HUES64 (cell line): Measurements from ENCODE around the gene CXCR5.

ENCODE experiments used
- H3K27ac ChIP-seq: 2 replicates; pipeline ENCODE4 v1.7.0; 2013; ENCODE audit warnings: low read depth, low read length, inconsistent platforms
- H3K27me3 ChIP-seq: 2 replicates; pipeline ENCODE4 v1.6.1; 2013; ENCODE audit warnings: mild to moderate bottlenecking, low read length; ENCODE audit not compliant: insufficient read depth
- H3K36me3 ChIP-seq: 2 replicates; pipeline ENCODE4 v1.6.1; 2013; ENCODE audit warnings: mild to moderate bottlenecking, low read length; ENCODE audit not compliant: insufficient read depth
- H3K4me1 ChIP-seq: 2 replicates; pipeline ENCODE4 v1.6.1; 2013; ENCODE audit warnings: mild to moderate bottlenecking, low read length, moderate library complexity; ENCODE audit not compliant: insufficient read depth
- H3K4me3 ChIP-seq: 2 replicates; pipeline ENCODE4 v1.5.1; 2013; ENCODE audit warnings: mild to moderate bottlenecking, low read length, moderate library complexity
- H3K9ac ChIP-seq: 2 replicates; pipeline ENCODE4 v1.6.1; 2013; ENCODE audit warnings: mild to moderate bottlenecking, low read depth, low read length
- H3K9me3 ChIP-seq: 2 replicates; pipeline ENCODE4 v1.6.1; 2013; ENCODE audit warnings: low read depth, low read length; ENCODE audit not compliant: insufficient read depth
- WGBS: fragments of 150-250, 120-280 bp; methylation state at CpG from one replicate; pipeline ENCODE4 v1.1.7; 2013; ENCODE audit warnings: missing lambda C conversion rate; 5-methylcytosine and 5-hydroxymethylcytosine counted together

The CXCR5 gene

DNA sequence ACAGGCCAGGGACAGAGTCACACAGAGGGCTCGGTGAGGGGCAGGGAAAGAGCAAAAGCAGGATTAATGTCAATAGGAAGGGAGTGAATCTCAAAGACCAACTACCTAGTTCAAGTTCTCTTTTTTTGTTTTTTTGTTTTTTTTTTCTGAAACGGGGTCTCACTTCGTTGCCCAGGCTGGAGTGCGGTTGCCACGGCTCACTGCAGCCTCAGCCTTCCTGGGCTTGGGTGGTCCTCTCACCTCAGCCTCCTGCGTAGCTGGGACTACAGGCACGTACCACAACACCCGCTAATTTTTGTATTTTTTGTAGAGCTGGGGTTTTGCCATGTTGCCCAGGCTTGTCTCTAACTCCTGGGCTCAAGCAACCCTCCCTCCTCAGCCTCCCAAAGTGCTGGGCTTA, 51.7 kb downstream of the CXCR5 start:
- H3K27me3 ChIP-seq = peaks cover 7% of the 10 kb centered on the region
- H3K9me3 ChIP-seq = no peaks in the 10 kb centered on the region
- peaks cover 7% of the 10 kb centered on the region for H3K4me1 ChIP-seq
- WGBS = 96% methylated on average over 8 of the region's 8 CpGs
- H3K9ac ChIP-seq = no peak overlapping the region
- no peak overlapping the region for H3K4me3 ChIP-seq
- H3K27ac ChIP-seq = no peak overlapping the region
- no peaks in the 10 kb centered on the region for H3K36me3 ChIP-seq

DNA sequence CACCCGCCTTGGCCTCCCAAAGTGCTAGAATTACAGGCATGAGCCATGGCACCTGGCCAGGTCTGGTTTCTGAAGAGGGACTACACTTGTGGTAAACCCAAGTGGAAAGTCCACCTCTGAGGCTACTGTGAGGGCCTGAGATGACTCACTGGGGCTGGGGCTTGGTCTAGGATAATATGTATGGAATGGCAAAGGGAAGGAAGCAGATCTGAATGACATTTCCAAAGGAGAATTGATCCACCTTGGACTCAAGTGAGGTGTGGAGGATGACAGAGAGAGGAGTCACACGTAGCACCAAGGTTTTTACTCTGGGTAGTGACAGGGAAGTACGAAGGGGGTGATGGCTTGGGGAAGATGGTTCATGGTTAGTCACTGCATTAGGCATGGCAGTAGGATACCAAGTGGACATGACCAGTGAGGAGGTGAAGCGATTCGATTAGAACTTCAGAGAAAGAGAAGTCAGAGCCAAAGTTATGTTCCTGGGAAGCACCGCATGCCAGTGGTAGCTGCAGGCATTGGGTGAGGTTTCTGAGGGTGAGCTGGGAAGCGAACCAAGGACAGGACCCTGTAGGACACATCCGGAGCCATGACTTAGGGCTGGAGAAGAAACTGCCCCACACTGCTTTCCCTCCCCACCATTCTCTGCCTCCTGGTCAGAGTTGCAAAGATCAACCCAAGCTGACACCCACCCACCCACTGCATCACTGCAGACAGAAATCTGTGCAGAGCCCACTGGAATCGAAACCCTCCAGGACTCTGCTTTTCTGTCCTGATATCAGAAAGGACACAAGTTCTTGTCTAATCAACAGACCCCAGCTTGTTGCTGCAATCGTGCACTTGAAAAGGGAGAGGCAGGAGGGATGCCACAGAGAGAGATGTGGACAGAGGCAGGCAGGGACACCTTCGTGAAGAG, 55.1 kb downstream of the CXCR5 start:
- no peaks in the 10 kb centered on the region; the same call in 1 of the 2 replicates for H3K27me3 ChIP-seq
- H3K4me1 ChIP-seq = no peaks in the 10 kb centered on the region
- H3K4me3 ChIP-seq = no peak overlapping the region
- no peak overlapping the region for H3K27ac ChIP-seq
- 83% methylated on average over 11 of the region's 11 CpGs for WGBS
- H3K9ac ChIP-seq = no peak overlapping the region
- no peaks in the 10 kb centered on the region for H3K9me3 ChIP-seq
- H3K36me3 ChIP-seq = no peaks in the 10 kb centered on the region

DNA sequence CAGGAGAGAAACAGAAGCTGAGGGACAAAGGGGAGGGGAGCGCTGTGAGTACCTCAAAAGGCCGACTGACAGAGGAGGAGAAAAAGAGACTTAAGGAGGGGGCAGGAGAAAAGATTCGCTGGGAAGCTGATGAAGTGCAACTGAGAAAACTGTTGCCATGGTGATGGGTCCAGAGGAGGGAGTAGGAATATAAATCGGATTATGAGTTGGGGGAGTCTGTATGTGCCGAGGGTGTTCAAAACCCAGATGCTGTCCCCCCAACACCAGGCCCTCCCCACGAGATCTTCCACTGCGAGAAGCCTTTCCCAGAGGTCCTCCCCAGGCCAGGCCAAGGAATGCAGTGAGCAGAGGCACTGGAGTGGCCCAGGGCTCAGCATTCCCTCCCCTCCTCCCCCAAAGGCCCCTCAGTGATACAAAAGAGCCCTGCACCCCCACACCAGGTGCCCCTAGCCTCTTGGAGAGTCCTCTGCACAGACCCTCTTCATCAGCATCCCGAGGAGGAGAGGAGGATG, 55.8 kb downstream of the CXCR5 start:
- H3K27me3 ChIP-seq = no peaks in the 10 kb centered on the region; the same call in 1 of the 2 replicates
- 66% methylated on average over 8 of the region's 8 CpGs for WGBS
- H3K9ac ChIP-seq = no peak overlapping the region
- no peaks in the 10 kb centered on the region for H3K9me3 ChIP-seq
- no peak overlapping the region for H3K4me3 ChIP-seq
- no peaks in the 10 kb centered on the region for H3K36me3 ChIP-seq
- no peak overlapping the region for H3K27ac ChIP-seq
- no peaks in the 10 kb centered on the region for H3K4me1 ChIP-seq

DNA sequence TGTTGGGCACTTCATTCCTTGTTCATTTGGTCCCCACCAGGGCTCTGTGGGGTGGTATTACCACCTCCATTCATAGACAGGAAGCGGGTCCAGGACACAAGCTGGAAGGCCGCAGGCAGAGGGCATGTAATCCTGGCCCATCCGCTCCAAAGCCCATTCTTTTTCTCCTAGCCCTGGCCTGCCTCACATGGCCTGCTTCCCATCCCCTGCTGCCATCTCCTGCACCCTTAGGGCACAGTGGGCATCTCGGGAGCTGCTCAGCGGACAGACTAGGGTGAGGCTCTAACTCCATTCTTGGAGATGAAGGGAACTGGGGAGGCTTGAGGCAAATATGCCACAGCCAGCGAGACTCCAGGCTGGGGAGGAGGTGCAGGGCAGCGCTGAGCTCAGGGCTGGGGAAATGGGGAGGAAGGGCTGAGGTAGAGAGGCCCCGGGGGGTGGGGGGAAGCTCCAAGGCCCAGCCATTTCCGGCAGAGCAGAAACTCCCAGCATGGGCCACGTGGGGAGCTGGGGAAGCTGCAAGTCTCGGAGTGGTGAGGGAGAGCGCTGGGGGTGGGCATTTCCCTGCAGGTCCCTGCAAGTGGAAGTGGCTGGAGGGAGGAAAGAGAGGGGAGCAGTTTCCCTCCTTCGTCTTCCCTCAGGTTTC, 56.4 kb downstream of the CXCR5 start:
- no peaks in the 10 kb centered on the region for H3K4me1 ChIP-seq
- H3K4me3 ChIP-seq = no peak overlapping the region
- WGBS = 40% methylated on average over 13 of the region's 13 CpGs
- no peak overlapping the region for H3K9ac ChIP-seq
- H3K36me3 ChIP-seq = no peaks in the 10 kb centered on the region
- H3K27me3 ChIP-seq = no peaks in the 10 kb centered on the region; the same call in 1 of the 2 replicates
- H3K27ac ChIP-seq = no peak overlapping the region
- no peaks in the 10 kb centered on the region for H3K9me3 ChIP-seq

DNA sequence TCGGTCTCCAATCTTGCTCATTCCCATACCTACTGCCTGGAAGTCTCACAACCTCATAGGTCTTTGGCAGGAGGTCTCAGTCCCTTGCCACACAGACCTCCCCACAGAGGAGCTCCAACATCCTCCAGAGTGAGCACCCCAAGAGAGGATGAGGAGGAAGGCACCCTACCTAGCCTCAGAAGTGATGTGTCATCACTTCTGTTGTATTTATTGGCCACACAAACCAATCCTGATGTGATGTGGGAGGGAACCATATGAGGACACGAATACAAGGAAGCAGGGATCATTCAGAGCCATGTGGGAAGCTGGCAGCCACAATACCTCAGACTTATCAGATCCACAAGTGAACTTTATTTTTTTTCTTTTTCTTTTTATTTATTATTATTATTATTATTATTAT, 63.4 kb downstream of the CXCR5 start:
- Histone ChIP-seq H3K4me3 (no peak overlapping the region), H3K4me1 (no peaks in the 10 kb centered on the region)
- WGBS = 100% methylated on average over 1 of the region's 2 CpGs

More for the DNA sequence above, 63.4 kb downstream of the CXCR5 start:
- H3K27ac ChIP-seq = no peak overlapping the region
- no peaks in the 10 kb centered on the region for H3K27me3 ChIP-seq
- no peaks in the 10 kb centered on the region for H3K9me3 ChIP-seq
- no peak overlapping the region for H3K9ac ChIP-seq
- H3K36me3 ChIP-seq = no peaks in the 10 kb centered on the region
